Thyroid gland (tissue), 4 donors: ENCODE data around the gene GREB1L.

Experiments
- CTCF ChIP-seq, 6 experiments: fragments of 200-600 bp in 3 of 6; fragments of 450-650 bp in 3 of 6; sonication (generic) in 3 of 6; IDR thresholded peaks; one replicate each; pipeline ENCODE4 v1.5.1; 2016 to 2019; ENCODE audit warnings: antibody characterized with exemption in 6 of 6, mild to moderate bottlenecking in 2 of 6, inconsistent platforms in 1 of 6, moderate library complexity in 1 of 6
- POLR2A ChIP-seq, 2 donors: fragments of 450-650 bp; IDR thresholded peaks; one replicate each; pipeline ENCODE4 v1.6.1; 2017; ENCODE audit warnings: antibody characterized with exemption in 2 of 2, mild to moderate bottlenecking in 2 of 2, moderate library complexity in 1 of 2

GRCh38 chr18:21490748-21491147 is 248.7 kb downstream of the GREB1L start:
- TF ChIP-seq CTCF (IDR thresholded peaks at IDR 0.05) (no peak), POLR2A (IDR thresholded peaks at IDR 0.05) (no peak)
